OCI-LY1 (cell line): ENCODE results near the gene CYB5A.

Experiments
- H2AFZ ChIP-seq: fragments of 200-600 bp; sonication (generic), shearing (Covaris generic); 2 replicates; pipeline ENCODE4 v1.6.0; 2014; ENCODE audit warnings: antibody characterized with exemption, mild to moderate bottlenecking, low read length
- H3F3A ChIP-seq: fragments of 200-600 bp; sonication (generic), shearing (Covaris generic); 2 replicates; pipeline ENCODE4 v1.6.0; 2014; ENCODE audit warnings: mild to moderate bottlenecking, antibody characterized with exemption, low read length, moderate library complexity; ENCODE audit not compliant: insufficient read depth
- H3K27ac ChIP-seq: fragments of 200-600 bp; sonication (generic); 2 replicates; pipeline ENCODE4 v1.5.1; 2014; ENCODE audit warnings: low read length, mixed run types, mild to moderate bottlenecking, low read depth; ENCODE audit not compliant: poor library complexity, severe bottlenecking
- H3K27me3 ChIP-seq: fragments of 200-600 bp; sonication (generic); 2 replicates; pipeline ENCODE4 v1.6.0; 2014; ENCODE audit warnings: antibody characterized with exemption, mild to moderate bottlenecking, low read length, moderate library complexity; ENCODE audit not compliant: insufficient read depth
- H3K36me3 ChIP-seq: fragments of 200-600 bp; sonication (generic); 2 replicates; pipeline ENCODE4 v1.6.1; 2014; ENCODE audit warnings: mild to moderate bottlenecking, antibody characterized with exemption, low read length, moderate library complexity, mixed read lengths; ENCODE audit not compliant: insufficient read depth
- H3K4me1 ChIP-seq: fragments of 200-600 bp; sonication (generic); 2 replicates; pipeline ENCODE4 v1.5.1; 2014; ENCODE audit warnings: mild to moderate bottlenecking, low read length, moderate library complexity; ENCODE audit not compliant: insufficient read depth, severe bottlenecking
- H3K4me2 ChIP-seq: fragments of 200-600 bp; sonication (generic), shearing (Covaris generic); 2 replicates; pipeline ENCODE4 v1.6.1; 2014; ENCODE audit warnings: low read length
- H3K4me3 ChIP-seq: fragments of 200-600 bp; sonication (generic); 2 replicates; pipeline ENCODE4 v1.5.1; 2014; ENCODE audit warnings: low read length, low read depth, mild to moderate bottlenecking, mixed read lengths; ENCODE audit not compliant: poor library complexity, severe bottlenecking
- H3K79me2 ChIP-seq: fragments of 200-600 bp; shearing (Covaris generic); 2 replicates; pipeline ENCODE4 v1.6.1; 2016; ENCODE audit warnings: mixed run types, low read length, mixed read lengths; ENCODE audit not compliant: insufficient read depth
- H3K9ac ChIP-seq: fragments of 200-600 bp; sonication (generic), shearing (Covaris generic); 2 replicates; pipeline ENCODE4 v1.6.1; 2014; ENCODE audit warnings: mild to moderate bottlenecking, low read length, mixed read lengths
- H3K9me2 ChIP-seq: fragments of 200-600 bp; sonication (generic), shearing (Covaris generic); 2 replicates; pipeline ENCODE4 v1.6.1; 2014; ENCODE audit warnings: low read depth, mild to moderate bottlenecking, low read length, mixed read lengths
- H3K9me3 ChIP-seq: fragments of 200-600 bp; shearing (Covaris generic); 2 replicates; pipeline ENCODE4 v1.6.1; 2014; ENCODE audit warnings: low read length, mixed read lengths
- H4K20me1 ChIP-seq: fragments of 200-600 bp; sonication (generic), shearing (Covaris generic); 2 replicates; pipeline ENCODE4 v1.6.0; 2016; ENCODE audit warnings: mild to moderate bottlenecking, low read length; ENCODE audit not compliant: insufficient read depth
- CTCF ChIP-seq: fragments of 200-600 bp; sonication (generic), shearing (Covaris generic); IDR thresholded peaks from 2 replicates; pipeline ENCODE4 v1.5.1; 2017; ENCODE audit warnings: mild to moderate bottlenecking, antibody characterized with exemption, low read length, moderate library complexity, mixed read lengths
- EZH2 ChIP-seq: fragments of 200-600 bp; sonication (generic), shearing (Covaris generic); IDR thresholded peaks from 2 replicates; pipeline ENCODE4 v1.8.0; 2017; ENCODE audit warnings: borderline replicate concordance, mixed run types, mild to moderate bottlenecking, antibody characterized with exemption, low read length, moderate library complexity, mixed read lengths

Gene CYB5A

GRCh38 chr18:74336656-74337055 is 44.9 kb upstream of the CYB5A start:
- H3K4me2 ChIP-seq, result no peak overlapping the region
- H3K9me3 ChIP-seq, result no peaks in the 10 kb centered on the region
- H2AFZ ChIP-seq, result no peak overlapping the region
- no peaks in the 10 kb centered on the region for H4K20me1 ChIP-seq
- no peak overlapping the region for H3K27ac ChIP-seq
- no peaks in the 10 kb centered on the region for H3K36me3 ChIP-seq
- no peak overlapping the region for H3K4me3 ChIP-seq
- H3K79me2 ChIP-seq, result no peaks in the 10 kb centered on the region
- no peaks in the 10 kb centered on the region; the same call in 1 of the 2 replicates for H3K27me3 ChIP-seq
- H3K9me2 ChIP-seq, result no peaks in the 10 kb centered on the region
- H3K4me1 ChIP-seq, result no peaks in the 10 kb centered on the region
- TF ChIP-seq CTCF, result no peak
- no peak for TF ChIP-seq EZH2
- no peak overlapping the region for H3K9ac ChIP-seq
- H3F3A ChIP-seq, result no peaks in the 10 kb centered on the region

GRCh38 chr18:74334242-74334893 is 42.6 kb upstream of the CYB5A start:
- H4K20me1 ChIP-seq, result no peaks in the 10 kb centered on the region
- H3K27me3 ChIP-seq, result no peaks in the 10 kb centered on the region; the same call in 1 of the 2 replicates
- no peak overlapping the region for H2AFZ ChIP-seq
- no peak for TF ChIP-seq CTCF
- TF ChIP-seq EZH2, result no peak
- H3K9me3 ChIP-seq, result no peaks in the 10 kb centered on the region
- no peak overlapping the region for H3K4me3 ChIP-seq
- no peaks in the 10 kb centered on the region for H3K9me2 ChIP-seq
- no peak overlapping the region for H3K4me2 ChIP-seq
- no peaks in the 10 kb centered on the region for H3K79me2 ChIP-seq
- H3K36me3 ChIP-seq, result no peaks in the 10 kb centered on the region
- no peak overlapping the region for H3K9ac ChIP-seq
- no peak overlapping the region for H3K27ac ChIP-seq
- no peaks in the 10 kb centered on the region for H3K4me1 ChIP-seq
- no peaks in the 10 kb centered on the region for H3F3A ChIP-seq

GRCh38 chr18:74333091-74333490 is 41.3 kb upstream of the CYB5A start:
- no peak overlapping the region for H2AFZ ChIP-seq
- no peak overlapping the region for H3K9ac ChIP-seq
- no peak overlapping the region for H3K27ac ChIP-seq
- H3K27me3 ChIP-seq, result no peaks in the 10 kb centered on the region; the same call in 1 of the 2 replicates
- no peaks in the 10 kb centered on the region for H3K36me3 ChIP-seq
- H3F3A ChIP-seq, result no peaks in the 10 kb centered on the region
- no peaks in the 10 kb centered on the region for H3K9me3 ChIP-seq
- no peaks in the 10 kb centered on the region for H3K79me2 ChIP-seq
- H3K9me2 ChIP-seq, result no peaks in the 10 kb centered on the region
- no peak overlapping the region for H3K4me2 ChIP-seq
- H3K4me3 ChIP-seq, result no peak overlapping the region
- no peaks in the 10 kb centered on the region for H4K20me1 ChIP-seq
- H3K4me1 ChIP-seq, result no peaks in the 10 kb centered on the region
- TF ChIP-seq CTCF, result no peak
- TF ChIP-seq EZH2, result no peak
